ENCODE measurements around the gene TFAP2C. TPM values are rescaled to one million over a fixed set of nuclear protein-coding genes. Genes with fewer than 3 reads are reported as not detected.

Gene TFAP2C
- total RNA-seq, result not detected in 2 replicates

GRCh38 chr20:56628873-56629463 is at the start of gene TFAP2C:
TSS of gene TFAP2C (plus strand) at chr20:56629306. CDS start at chr20:56629545, 239 bp downstream.
- DNase-seq, result no peak

DNA sequence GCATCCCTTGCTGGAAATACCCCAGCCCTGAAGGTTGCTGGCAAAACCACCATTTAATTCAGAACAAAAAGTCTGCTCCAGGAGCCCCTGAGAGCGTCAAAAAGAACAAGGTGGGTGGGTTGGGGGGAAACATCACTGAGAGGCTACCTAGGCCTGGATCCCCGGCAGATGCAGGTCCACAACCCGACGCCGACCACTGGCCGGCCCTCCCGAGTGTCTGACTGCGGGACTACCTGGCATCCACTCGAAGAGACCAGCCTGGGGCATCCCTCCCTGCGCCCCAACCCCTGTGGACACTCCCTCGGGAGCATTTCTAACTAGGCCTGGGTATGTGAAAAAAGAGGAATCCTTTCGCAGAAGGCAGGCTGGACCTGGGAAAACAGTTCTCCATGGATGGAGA is 48.9 kb upstream of the TFAP2C start:
- no peak for DNase-seq

DNA sequence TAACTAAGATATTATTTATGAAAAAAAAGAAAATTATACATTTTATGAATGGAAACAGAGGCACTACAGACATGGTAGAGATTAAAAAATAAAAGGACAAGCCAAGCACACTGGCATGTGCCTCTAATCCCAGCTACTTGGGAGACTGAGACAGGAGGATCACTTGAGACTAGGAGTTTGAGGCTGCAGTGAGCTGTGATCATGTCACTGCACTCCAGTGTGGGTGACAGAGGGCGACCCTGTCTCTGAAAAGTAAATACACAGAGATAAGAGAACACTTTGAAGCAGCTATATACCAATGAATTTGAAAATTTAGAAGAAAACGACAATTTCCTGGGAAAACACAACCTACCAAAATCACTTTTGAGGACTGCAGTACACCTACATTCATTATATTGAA is 47.4 kb upstream of the TFAP2C start:
- no peak for DNase-seq

GRCh38 chr20:56582542-56582941 is 46.6 kb upstream of the TFAP2C start:
- no peak for DNase-seq

- DNase-seq, result no peak
Observed at GRCh38 chr20:56584916-56585315, 44.2 kb upstream of the TFAP2C start.

- DNase-seq, result no peak
Observed at GRCh38 chr20:56587307-56588041, 41.6 kb upstream of the TFAP2C start.

DNA sequence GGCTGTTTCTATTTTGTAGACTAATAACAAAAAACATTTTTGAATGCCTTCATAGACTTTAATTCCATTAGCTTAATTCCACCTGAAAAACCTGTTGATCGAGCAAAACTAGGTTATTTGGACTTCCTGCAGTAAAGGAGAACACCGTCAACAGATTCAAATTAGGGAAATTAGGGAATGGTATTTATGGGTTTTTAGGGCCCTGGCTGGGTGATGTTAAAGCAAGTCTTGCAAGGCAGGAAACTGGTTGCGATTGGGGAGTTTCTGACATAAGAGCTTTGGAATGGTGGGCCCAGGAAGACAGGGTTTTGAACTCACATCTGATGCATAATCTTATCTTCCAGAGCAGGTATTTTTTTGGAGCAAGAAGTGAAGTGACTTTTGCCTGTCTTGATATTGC is 40.1 kb upstream of the TFAP2C start:
- no peak for DNase-seq

DNA sequence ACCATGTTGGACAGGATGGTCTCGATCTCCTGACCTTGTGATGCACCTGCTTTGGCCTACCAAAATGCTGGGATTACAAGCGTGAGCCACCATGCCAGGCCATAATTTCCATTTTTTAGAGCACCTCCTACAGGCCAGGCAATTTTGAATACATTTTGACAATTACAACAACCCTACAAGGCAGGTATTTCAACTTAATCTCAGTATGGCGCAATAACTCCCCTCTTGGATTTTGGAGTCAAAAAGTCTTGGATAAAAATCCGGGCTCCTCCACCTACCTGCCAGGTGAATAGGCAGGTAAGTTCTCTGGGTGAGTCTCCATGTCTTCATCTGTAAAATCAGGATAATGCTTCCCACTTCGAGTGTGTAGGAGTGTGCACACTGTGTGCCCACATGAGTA is 39.5 kb upstream of the TFAP2C start:
- DNase-seq, result no peak

GRCh38 chr20:56590888-56591287 is 38.2 kb upstream of the TFAP2C start:
- no peak for DNase-seq

- DNase-seq, result no peak
Observed at GRCh38 chr20:56592211-56592610, 36.9 kb upstream of the TFAP2C start.

DNA sequence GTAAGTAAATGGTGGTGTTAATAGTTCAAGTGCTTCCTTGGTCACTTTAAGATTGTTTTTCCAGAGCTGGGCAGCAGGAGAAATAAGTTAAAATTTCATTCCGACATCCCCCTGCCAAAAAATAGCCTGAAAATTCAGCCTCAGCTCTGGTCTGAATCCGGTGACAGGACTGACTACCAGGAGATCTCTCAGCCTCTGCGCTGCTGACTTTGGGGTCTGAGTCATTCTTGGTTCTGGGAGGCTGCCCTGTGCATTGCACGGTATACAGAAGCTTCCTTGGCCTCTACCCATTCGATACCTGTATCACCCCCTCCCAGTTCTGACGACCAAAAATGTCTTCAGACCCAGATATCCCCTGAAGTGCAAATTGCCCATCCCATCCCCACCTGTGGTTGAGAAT is 36.3 kb upstream of the TFAP2C start:
- no peak for DNase-seq

GRCh38 chr20:56595746-56596475 is 33.2 kb upstream of the TFAP2C start:
- no peak for DNase-seq

DNA sequence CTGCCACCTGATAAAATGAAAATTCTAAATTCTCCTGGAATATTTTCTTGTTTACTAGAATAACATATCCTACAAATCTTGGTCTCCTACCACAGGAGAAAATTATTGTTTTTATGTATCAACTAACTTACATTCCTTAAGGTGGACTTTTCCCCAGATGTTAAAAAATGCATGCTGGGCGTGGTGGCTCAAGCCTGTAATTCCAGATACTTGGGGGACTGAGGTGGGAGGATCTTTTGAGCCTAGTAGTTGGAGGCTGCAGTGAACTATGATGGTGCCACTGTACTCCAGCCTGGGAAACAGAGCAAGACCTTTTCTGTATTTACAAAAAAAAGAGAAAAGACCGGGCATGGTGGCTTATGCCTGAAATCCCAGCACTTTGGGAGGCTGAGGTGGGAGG is 27.9 kb upstream of the TFAP2C start:
- DNase-seq, result no peak

GRCh38 chr20:56604673-56605072 is 24.4 kb upstream of the TFAP2C start:
- no peak for DNase-seq

DNA sequence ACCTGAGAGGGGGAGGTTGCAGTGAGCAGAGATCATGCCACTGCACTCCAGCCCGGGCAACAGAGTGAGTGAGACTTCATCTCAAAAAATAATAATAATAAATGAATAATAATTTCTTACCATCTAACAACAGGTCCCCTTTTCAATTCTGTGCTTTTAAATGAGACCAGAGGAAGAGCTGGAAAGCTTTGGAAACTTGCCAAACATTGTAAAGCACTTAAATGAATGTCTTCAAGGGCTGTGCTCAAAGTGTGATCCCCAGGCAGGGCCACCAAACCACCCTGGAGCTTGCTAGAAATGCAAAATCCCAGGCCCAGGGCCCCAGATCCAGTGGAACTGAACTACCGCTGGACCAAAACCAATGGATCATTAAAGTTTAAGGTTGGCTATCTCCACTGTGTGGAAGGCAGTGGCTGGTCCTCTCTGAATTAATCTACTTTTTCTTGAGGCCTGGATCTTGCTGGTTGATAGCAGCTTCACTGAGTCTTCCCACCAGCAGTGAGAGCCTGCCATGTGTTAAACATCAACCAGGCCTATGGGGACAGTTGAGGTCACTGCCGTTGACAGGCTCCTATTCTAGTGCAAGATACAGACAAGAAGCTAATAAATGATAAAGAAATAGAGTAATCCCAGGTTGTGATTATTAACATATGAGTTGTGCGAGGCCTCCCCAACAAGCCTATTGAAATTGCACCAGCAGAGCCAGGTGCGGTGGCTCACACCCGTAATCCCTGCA is 23.7 kb upstream of the TFAP2C start:
- no peak for DNase-seq

- no peak for DNase-seq
Observed at GRCh38 chr20:56606174-56606945, 22.7 kb upstream of the TFAP2C start.

GRCh38 chr20:56607061-56607704 is 21.9 kb upstream of the TFAP2C start:
- DNase-seq, result no peak

GRCh38 chr20:56608376-56608775 is 20.7 kb upstream of the TFAP2C start:
- DNase-seq, result no peak

- no peak for DNase-seq
Observed at GRCh38 chr20:56609321-56609720, 19.8 kb upstream of the TFAP2C start.

DNA sequence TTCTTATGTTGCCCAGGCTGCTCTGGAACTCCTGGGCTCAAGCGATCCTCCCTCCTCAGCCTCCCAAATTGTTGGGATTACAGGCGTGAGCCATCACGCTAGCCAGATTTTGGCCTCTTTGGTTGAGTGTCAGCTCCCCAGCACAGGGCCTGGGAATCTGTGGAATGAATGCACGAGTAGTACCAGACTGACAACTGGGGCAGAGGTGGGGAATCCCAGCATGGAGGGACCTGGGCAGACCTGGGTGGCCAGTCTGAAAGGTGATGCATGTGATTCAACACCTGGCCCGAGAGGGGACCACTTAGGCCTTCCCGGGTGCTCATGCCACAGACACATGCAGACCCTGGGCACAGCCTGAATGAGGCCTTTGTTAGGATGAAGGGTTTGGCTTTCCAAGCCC is 19.0 kb upstream of the TFAP2C start:
- no peak for DNase-seq

GRCh38 chr20:56614196-56614595 is 14.9 kb upstream of the TFAP2C start:
- DNase-seq, result no peak

GRCh38 chr20:56616716-56617115 is 12.4 kb upstream of the TFAP2C start:
- DNase-seq, result no peak

All from dermis blood vessel endothelial cell (primary cell).